Hepatic stellate cell (primary cell): ENCODE data around the gene PI4K2B.
A peak's percentile ranks its signal among the peaks of the same experiment; 100 is the strongest.
"Not testable (repeated sequence)": the region's sequence is repeated elsewhere in the genome, so short reads cannot be mapped to it uniquely, and the experiment has no call there.

Experiments
- DNase-seq: peaks from one replicate; pipeline ENCODE4 v3.0.0; 2011; ENCODE audit warnings: low spot score

The PI4K2B gene

DNA sequence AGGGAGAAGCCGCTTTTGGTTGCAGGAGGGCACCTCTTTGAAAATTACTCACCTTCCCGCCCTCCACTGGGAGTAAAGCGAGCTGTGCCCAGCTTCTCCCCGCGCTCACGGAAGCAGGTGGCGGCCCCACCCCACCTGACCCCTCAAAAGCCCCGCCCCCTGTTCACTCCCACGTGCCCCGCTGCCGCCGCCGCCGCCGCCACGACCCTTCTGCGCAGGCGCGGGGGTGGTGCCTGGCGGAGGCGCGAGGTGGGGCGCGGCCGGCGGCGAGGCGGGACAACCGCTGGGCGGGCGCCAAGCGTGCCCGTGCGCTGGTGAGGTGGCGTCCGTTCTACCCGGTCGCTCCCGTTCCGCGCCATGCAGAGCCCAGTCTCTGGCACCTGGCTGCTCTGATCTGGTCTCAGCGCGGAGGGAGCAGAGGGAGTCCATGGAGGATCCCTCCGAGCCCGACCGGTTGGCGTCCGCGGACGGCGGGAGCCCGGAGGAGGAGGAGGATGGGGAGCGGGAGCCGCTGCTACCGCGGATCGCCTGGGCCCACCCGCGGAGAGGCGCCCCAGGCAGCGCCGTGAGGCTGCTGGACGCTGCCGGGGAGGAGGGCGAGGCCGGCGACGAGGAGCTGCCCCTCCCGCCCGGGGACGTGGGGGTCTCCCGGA, at the start of gene PI4K2B:
Gene PI4K2B, plus strand, starts transcription at position 297 of the 653 bp plus-strand sequence. Its CDS starts 131 bp downstream, at position 428.
- DNase-seq = peak; percentile 86

DNA sequence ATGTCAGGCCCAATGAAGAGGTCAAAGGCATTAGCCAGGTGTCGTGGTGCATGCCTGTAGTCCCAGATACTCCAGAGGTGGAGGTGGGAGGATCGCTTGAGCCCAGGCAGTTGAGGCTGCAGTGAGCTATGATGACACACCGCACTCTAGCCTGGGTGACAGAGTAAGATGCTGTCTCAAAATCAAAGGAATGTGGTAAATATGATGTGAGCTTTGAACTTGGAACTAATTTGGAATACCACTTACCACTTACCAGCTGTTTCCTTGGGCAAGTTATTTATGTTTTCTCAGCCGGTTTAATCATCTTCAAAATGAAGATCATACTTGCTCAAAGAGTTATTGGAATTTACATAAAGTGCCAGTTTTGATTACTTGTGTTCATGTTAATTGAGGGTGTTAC, 49.8 kb upstream of the PI4K2B start:
- no peak for DNase-seq

DNA sequence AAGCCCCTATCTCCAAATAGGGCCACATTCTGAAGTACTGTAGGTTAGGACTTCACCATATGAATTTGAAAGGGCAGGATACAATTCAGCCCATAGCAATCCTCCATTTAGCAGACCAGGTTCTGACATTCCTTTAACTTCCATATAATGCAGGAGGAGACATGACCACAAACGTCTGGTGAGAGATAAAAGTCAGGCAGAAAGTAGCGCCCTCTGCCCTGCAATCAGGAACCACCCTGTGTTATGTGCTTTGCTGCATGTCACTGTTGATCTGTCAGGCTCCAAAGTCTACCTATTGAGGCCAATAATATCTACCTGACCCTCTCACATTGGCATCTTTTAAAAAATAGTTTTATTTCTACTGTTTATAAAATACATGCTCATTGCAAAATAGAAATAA, 43.4 kb upstream of the PI4K2B start:
- no peak for DNase-seq

DNA sequence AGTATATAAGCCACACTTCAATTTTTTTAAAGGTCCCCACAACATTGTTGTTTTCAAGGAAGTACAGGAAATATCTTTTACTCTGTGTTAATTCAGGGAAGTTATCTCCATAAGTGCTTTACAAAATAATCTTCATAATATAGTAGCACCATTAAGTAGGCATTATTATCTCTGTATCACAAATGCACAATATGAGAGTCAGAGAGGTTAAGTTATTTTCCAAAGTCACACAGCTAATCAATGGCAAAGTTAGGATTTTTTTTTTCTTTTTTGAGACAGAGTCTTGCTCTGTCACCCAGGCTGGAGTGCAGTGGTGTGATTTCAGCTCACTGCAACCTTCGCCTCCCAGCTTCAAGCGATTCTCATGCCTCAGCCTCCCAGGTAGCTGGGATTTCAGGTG, 35.1 kb upstream of the PI4K2B start:
- no peak for DNase-seq

DNA sequence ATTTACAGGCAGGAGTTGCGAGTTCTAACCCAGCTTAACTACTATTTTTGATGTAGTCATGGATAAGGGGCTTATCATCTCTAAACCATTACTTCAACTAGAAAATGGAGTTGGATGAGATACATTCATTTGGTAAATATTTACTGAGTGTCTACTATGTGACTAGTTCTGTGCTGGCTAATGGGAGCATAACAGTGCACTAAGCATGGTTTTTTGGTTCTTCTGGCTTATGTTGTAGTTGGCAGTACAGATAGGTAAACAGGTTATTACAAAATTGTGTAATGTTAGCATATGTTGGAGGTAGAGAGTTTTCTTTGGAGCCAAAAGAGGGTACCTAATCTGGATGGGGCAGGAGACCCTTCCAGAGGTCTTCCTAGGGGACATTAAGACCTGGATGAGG, 25.8 kb upstream of the PI4K2B start:
- DNase-seq = no peak

DNA sequence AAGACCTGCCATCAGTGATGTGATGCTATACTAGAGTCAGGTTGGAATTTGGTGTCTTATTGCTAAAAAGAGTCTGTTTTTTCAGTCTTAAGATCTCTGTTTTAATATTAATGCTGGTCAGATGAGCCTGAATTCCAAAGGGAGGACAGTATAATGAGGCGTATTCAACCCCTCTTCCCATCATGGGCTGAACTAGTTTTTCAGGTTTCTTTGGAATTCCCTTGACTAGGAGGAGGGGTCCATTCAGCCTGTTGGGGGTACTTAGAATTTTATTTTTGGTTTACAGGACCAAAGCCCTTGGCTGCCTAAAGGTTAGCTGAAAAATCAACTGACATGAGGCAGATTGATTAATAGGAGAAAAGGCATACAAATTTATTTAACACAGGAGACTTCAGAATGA, 24.1 kb upstream of the PI4K2B start:
- DNase-seq = no peak

DNA sequence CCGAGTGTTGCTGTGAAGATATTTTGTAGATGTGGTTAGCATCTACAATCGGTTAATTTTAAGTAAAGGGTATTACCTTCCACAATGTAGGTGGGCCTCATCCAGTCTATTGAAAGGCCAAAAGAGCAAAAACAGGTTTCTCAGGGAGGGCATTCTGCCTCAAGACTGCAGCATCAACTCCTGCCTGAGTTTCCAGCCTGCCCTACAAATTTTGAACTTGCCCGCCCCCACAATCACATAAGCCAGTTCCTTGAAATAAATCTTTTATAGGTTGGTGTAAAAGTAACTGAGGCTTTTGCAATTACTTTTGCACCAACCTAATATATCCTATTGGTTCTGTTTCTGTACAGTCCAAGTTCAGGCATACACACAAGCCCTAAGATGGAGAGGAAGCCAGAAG, 22.1 kb upstream of the PI4K2B start:
- no peak for DNase-seq

DNA sequence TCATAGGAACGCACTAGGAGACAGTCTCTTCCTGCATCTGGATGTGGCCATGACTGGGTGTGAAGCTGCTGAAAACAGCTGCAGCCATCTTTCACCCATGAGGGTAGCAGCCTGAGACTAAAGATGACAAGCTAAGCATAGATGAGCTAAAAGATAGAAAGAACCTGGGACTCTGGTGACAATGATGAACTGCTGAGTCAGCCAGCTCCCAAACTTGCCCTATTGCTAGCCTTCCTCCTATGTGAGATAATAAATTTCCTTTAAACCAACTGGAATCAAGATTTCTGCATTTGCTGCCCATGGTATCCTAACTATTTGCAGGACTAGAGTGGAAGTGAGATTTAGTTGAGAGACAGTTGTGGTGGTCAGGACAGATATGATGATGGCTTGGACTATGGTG, 21.0 kb upstream of the PI4K2B start:
- no peak for DNase-seq

DNA sequence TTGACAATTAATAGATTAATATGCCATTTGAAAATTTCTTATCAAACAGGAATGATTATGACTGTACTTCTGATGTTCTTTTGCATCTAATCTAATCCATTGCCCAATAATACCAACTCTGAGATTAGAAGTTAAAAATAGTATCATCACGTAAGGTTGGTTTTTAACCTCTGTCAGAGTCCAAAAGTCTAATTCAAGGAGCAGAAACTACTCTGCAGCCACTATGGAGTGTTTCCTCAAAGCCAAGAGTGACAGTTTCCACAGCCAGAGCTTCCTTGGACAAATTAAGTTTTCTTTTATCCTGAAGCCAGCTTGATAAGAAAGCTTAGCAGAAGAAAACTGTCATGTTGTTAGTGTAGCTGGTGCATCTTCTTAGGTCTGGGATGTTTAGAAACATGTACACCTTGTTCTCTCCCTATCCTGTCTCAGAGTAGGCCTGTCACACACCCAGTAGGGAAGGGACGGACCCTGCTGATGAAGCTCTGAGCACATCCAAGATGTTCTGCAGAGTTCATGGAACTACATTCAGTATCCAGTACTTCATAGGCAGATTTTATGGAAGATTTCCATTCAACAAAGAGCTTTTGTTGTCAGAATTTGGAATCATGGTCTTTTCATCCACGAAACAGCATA, 20.4 kb upstream of the PI4K2B start:
- DNase-seq = no peak

DNA sequence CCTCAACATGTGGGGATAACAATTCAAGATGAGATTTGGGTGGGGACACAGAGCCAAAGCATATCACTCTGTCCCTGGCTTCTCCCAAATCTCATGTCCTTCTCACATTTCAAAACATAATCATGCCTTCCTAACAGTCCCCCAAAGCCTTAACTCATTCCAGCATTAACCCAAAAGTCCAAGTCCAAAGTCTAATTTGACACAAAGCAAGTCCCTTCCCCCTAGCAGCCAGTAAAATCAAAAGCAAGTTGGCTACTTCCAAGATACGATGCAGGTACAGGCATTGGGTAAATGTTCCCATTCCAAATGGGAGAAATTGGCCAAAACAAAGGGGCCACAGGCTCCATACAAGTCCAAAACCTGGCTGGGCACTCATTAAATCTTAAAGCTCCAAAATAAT, 19.1 kb upstream of the PI4K2B start:
- DNase-seq = not testable (repeated sequence)

DNA sequence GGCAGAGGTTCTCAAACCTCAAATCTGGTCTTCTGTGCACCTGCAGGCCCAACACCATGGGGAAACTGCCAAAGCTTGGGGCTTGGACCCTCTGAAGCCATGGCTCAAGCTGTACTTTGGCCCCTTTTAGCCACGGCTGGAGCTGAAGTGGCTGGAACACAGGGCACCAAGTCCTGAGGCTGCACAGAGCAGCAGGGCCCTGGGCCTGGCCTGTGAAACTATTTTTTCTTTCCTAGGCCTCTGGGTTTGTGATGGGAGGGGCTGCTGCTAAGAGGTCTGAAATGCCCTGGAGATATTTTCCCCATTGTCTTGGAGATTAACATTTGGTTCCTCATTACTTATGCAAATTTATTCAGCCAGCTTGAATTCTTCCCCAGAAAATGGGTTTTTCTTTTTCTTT, 18.3 kb upstream of the PI4K2B start:
- no peak for DNase-seq

DNA sequence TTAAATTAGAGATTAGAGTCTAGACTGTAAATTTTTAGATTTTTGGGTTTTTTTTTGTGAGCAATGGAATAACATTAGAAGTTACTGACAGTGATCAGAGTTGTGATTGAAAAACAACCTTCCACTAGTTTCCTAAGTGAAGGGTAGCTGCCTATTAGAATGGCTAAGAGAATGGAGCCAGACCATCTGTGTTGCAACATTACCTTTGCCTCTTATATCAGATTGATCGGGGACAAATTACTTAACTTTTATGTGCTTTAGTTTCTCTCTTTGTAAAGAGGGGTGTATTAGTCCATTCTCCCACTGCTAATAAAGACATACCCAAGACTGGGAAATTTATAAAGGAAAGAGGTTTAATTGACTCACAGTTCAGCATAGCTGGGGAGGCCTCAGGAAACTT, 12.5 kb upstream of the PI4K2B start:
- no peak for DNase-seq

DNA sequence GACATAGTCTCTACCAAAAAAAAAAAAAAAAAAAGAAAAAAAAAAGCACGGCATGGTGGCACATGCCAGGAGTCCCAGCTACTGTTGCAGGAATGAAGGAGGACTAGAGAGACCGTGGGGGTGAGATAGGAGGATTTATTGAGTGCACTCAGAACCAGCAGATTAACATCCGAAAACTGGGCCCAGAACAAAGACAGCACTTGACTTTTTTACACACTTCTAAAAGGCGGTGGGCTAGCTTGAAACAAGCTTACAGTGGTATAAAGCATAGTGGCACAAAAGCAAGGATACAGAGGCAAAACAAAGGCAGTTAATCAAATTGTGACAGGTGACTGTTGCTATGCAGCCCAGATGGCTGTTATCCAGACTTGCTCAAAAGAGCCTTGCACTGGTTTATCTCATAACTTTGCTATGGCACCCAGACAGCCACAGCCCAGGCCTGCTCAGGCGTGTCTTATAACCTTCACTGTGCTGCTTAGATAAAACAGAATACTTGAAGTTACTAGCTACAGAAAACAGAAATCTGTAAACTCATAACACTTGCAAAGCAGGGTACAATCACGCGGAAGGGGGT, 9.9 kb upstream of the PI4K2B start:
- DNase-seq = no peak

DNA sequence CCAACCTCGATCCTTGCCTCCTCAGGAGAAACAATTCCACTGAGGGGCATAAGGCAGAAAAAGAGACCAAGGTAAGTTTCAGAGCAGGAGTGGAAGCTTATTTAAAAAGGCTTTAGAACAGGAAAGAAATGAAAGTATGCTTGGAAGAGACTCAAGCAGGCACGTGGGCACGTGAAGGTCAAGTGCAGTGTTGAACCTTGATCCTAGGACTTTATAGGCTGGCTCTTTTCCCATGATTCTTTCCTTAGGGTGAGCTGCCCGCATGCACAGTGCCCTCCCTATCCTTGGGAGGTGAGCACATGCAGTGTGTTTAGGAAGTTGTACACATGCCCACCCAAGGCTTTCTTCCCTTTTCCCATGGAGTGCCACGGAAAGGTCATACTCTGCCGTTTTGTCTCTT, 4.0 kb upstream of the PI4K2B start:
- DNase-seq = no peak

DNA sequence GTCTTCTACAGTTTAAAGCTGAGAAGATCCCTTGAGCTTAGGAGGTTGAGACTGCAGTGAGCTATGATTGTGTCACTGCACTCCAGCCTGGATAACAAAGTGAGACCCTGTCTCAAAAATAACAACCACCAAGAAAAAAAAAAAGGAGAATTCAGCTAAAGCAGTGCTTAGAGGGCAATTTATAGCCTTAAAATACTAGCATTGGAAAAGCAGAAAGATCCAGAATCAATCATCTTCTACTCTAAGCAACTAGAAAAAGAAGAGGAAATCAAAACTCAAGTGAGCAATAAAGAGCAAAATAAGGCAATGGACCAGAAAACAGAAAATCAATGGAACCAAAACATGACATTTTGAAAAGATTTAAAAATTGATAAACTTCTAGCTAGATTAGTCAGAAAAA, 639 bp upstream of the PI4K2B start:
- DNase-seq = no peak

DNA sequence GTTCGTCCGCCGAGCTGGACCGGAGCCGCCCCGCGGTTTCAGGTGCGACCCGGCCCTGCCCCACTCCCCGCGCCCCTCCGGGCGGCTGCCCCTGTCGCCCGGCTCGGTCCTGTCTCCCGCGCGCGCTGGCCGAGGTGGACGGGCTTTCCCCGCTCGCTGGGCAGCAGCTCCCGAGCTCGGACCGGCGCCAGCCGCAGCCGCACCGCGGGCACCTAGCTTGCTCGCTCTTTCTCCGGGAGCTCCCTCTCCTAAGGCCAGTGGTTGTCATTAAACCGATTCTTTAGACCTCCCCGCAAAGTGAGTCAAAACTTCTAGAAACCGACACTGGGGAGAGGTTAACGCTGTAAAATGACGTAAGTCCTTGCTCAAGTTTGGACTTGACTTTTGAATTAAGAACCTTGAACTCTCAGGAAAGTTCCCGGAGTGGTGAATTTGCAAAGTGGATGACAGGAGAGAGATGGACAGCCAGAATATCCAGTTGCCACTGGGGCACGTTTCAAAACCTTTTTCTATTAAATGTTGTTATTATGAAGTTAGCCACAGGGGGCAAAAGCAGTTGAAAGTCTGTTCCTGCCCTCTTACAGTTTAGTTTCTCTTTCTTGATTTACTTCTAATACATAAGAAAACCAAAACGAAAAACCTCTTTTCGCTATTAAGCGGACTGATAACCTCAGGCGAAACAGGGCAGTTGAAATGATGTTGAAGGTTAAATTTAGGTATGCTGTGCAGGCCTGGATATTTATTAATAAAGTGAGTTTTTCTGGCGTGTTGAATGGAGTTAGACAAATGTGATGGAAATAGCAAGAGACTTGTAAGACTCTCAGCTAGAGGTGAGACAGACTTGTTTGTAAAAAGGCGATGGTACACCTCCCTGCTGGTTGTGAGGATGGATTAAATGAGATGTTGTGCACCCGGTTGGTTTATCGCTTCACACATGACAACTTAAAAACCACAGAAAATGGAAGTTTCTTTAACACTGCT, 847 bp downstream of the PI4K2B start:
- peak; percentile 71 for DNase-seq

DNA sequence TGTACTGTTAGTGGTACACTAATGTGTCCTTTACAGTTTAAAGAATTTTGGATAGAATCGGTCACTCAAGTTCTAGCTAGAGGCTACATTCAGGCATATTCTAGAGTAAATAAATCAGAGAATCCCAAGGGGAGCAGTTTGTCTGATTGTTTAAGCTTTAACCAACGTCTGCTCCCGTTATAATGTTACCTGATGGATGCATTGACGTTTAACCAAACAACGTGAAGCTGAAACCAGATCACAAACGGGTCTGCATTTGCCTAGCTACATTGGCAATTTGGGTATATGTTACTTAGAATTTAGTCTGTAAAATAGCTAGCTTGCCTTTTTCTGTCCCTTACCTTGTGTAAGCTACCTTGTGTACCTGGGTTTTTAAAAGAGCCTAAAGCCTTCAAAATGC, 1.6 kb downstream of the PI4K2B start:
- DNase-seq = no peak

DNA sequence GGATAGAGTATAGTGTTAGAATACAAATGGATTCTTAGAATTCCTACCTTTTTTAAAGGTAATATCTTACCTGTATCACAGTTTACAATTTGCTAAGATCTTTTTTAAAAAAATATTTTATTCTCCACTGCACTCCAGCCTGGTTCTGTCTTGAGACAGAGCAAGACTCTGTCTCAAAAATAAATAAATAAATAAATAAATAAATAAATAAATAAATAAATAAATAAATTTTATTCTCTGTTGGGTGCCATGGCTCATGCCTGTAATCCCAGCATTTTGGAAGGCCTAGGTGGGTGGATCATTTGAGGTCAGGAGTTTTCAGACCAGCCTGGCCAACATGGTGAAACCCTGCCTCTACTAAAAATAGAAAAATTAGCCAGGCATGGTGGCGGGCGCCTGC, 2.2 kb downstream of the PI4K2B start:
- DNase-seq = not testable (repeated sequence)

DNA sequence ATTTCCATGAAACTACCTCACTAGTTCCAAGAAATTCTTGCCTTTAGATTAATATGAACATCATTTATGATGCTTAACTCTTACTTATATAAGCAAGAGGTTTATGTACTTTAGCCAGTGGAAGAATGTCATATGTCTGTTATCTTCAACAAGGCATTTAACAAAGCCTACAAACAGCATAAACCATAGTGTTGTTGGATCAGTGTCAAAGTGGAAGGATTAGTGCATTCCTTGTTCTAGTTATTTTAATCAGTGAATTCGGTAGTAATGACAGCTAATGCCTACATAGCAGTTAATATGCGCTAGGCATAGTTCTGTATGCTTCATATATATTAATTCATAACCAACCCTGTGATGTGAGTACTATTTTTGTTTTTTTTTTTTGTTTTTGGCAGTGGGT, 3.1 kb downstream of the PI4K2B start:
- no peak for DNase-seq

DNA sequence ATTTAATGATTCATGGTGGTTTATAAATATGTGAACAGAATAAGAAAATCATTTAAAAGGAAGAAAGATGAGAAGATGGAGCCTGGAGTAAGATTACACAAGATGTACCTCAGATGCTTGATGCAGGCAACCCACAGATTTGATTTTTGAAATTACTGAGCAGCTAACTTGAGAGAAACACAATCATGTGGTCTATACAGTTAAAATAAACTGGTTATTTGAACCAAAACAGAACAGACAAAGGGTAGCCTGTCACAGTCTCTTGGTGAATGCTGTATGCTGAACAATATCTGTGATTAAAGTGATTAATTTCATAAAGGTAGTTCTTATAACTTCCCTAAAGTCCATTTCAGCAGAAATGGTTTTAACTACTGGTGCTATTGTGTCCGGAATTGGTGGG, 4.2 kb downstream of the PI4K2B start:
- no peak for DNase-seq

DNA sequence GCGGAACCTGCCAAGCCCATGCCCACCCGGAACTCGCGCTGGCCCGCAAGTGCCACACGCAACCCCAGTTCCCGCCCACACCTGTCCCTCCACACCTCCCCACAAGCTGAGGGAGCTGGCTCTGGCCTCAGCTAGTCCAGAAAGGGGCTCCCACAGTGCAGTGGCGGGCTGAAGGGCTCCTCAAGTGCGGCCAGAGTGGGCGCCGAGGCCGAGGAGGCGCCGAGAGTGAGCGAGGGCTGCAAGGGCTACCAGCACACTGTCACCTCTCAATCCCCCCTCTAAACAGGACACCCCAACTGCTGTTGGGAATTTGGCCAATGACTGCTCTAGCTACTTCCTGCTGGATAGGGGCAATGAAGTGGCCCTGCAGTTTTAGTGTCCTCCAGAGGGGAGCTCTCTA, 5.7 kb downstream of the PI4K2B start:
- DNase-seq = not testable (repeated sequence)

DNA sequence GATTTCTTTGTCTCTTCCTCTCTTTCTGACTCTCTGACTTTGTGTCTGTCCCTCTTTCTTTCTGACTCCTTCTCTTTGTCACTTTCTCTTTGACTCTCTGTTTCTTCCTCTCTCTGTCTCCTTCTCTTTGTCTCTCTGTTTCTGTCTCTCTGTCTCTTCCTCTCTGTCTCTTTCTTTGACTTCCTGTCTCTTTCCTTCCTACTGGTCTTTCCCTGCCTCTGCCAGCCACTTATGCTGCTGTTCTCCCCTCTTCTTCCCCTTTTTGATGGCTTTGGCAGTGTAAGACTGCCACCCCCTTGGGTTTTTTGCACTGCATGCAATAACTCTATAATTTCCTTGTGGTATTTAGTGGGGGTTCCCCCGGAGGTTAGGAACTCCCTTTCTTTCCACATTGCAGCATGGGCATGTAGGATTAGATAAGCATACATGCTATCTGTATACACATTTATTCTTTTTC, 6.9 kb downstream of the PI4K2B start:
- not testable (repeated sequence) for DNase-seq
